NCI-H2107 (cell line): Measurements from ENCODE around the gene C14orf180.
"Not testable (repeated sequence)": the region's sequence is repeated elsewhere in the genome, so short reads cannot be mapped to it uniquely, and the experiment has no call there.

Experiments used
- DNase-seq: peaks from one replicate; lab custom pipeline; 2025; lab: John Stamatoyannopoulos, UW

Gene C14orf180

DNA sequence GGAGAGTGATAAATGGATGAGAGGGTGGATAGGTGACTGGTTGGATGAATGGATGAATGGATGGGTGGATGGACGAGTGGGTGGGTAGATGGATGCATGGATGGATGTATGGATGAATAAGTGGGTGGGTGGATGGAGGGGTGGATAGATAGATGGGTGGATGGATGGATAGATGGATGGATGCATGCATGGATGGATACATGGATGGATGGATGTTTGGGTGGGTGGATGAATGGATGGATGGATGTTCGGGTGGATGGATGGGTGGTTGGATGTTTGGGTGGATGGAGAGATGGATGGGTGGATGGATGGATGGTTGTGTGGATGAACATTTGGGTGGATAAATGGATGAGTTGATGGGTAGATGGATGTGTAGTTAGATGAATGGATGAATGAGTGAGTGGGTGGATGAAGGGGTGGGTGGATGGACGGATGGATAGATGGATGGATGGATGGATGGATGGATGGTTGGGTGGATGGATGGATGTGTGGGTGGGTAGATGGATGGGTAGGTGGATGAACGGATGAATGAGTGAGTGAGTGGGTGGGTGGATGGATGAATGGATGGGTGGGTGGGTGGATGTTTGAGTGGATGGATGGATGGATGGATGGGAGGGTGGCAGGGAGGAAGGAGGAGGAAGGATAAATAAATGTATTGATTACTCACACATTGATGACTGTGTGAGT, 34.7 kb downstream of the C14orf180 start:
- no peak for DNase-seq

DNA sequence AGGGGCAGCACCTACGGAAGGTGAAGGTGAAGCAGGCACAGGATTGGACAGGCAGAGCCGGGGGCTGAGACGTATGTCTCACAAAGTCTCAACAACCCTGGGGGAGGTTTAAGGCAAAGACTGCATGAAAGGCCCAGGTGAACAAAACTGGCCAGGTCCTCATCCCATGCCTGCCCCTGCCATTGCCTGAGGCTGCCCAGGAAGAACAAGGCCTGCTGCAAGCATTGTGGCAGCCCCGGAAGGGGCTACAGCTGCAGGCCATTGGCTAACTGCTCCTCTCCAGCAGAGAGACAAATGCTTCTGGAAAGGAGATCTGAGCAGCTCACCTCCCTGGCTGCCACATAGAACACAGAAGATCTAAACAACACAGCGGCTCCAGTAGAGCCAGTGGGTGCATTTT, 45.4 kb downstream of the C14orf180 start:
- DNase-seq: no peak

GRCh38 chr14:104632781-104633180, 53.2 kb downstream of the C14orf180 start:
- no peak for DNase-seq

DNA sequence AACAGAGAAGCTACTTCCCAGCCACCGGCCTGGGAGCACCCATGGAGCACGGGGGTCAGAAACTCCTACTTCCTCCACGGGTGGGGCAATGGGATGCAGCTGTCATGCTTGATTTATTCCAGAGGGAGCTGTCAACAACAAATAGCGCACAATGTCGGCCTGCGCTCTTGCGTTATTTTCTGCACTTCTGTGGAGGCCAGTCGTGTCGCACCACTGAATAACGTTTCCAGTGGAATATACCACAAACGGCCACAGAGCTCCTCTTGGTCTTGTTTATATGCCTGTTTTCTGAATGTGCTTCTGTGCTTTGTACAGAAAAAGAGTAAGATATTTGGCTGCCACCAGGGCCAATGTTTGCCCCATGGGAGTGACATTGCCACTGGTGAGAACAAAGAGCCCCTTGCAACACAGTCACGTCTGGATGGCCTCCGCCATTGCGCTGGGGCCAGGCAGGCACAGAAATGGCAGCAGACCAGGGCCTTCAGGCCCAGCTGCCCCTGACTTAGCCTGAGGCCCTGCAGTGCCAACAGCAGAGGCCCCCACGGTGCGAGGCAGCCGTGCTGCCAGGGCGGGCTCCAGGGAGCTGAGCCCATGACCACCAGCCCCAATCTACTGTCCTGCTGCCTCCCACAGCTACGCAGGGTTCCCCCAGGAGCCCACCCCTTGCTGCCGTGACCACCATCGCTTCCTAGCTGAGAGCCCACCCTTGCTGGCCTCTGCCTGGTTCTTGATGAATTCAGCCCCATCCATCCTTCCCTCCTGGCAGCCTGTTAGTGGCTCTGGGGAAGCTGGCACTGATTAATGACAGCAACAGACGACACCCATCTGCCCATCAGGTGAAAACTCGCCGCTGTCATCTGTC, 53.9 kb downstream of the C14orf180 start:
- DNase-seq: no peak

DNA sequence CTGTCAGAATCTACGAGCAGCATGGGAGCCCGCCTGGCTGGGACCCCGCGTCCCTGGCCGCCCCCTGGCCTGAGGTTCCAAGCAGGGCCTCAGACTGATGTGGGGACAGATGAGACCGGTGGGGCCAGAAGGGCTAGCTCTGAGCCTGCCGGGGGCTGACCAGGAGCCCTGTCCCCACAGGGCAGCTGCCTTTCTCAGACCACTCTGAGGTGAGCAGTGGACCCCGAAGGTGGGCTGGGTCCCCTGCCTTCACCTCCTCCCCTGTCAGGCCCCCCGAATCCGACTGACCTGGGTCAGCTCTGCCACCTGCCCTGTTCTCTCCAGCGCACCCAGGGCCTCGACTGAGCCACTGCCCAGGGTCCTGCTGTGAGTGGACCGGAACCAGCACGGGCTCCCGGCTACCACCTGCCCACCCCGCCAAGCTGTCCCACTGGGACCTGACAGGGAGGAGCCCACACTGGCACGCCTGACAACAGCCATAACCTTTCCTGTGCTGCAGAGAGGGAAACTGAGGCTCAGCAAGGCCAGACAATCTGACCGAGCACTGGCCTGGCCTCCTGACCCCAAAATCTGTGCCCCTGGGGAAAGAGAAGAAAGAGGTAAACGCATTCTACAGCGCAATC, 54.7 kb downstream of the C14orf180 start:
- DNase-seq: no peak

- DNase-seq: no peak
Observed at GRCh38 chr14:104634886-104635570, 55.5 kb downstream of the C14orf180 start.

GRCh38 chr14:104635717-104636116, 56.2 kb downstream of the C14orf180 start:
- DNase-seq: no peak

DNA sequence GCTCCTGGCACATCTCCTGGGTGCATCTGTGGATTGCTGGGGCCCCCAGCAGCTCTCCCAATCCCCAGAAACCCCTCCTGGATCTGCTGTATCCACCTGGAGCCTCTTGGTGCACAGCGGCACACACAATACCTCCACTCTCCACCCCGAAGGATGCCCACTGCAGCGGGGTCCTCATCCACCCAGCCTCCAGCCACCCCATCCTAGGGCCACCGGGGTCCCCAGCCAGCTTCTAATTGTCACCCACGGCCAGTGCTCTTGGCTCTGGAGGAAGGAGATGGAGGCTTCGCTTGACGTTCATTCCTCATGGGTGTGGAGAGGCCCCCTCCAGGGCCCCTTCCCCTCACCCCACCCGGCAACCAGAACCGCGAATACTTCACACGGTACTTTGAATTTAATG, 56.6 kb downstream of the C14orf180 start:
- DNase-seq: no peak

DNA sequence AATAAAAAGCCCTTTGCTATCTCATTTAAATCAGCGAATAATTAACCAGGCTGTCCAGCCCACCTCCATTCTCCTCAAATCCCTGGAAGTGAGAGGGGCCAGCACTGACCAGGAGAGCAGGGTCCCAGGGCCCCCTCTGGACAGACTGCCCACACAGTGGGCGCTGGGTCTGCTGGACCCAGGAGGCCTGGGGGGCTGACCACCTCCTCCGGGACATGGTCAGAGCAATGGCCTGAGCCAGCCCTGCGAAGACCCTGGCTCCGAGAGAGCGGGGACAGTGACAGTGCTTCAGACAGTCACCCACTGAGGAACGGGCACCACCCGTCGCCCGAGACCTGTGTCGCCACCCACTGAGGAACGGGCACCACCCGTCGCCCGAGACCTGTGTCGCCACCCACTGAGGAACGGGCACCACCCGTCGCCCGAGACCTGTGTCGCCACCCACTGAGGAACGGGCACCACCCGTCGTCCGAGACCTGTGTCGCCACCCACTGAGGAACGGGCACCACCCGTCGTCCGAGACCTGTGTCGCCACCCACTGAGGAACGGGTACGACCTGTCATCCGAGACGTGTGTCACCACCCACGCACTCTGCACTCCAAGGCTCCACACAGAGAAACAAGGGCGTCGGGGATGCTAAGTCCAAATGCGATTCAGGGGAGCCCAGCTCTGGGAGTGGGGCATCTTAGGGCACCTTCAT, 57.4 kb downstream of the C14orf180 start:
- not testable (repeated sequence) for DNase-seq

- no peak for DNase-seq
Observed at GRCh38 chr14:104637546-104638003, 58.0 kb downstream of the C14orf180 start.

DNA sequence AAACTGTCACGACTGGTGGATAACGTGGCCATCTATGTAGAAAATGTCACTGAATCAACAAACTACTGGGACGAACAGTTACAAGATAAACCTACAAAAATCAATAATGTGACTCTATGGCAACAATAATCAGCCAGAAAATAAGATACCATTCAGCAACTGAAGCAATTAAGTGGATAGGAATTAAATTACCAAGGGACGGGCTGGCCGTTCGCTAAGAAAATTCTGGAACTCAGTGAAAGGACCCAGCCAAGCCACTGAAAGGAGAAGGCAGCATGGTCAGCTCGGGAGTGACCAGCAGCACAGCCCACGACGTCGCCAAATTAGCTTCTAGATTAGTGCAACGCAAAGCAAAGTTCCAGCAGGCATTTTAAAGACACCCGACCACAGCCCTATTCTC, 58.6 kb downstream of the C14orf180 start:
- DNase-seq: no peak

- DNase-seq: no peak
Observed at GRCh38 chr14:104638927-104639450, 59.4 kb downstream of the C14orf180 start.

DNA sequence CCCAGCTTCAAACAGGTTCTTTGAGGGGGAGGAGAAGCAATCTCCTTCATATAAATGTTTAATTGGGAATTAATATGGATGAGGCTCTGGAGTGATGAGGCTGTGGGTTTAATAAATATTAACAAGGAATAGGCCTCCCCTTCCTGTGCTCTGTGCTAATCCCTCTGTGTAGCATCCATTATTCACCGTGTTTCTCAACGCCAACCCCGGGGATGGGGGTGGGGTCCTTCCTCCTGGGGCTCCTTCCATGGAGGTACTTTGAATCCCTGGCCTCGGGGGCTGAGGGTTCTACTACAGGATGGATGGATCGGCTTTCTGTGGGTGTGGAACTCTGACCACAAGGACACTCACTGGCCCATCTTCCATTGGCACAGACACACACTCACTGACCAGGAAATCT, 59.9 kb downstream of the C14orf180 start:
- DNase-seq: no peak
